ENCODE results near the gene ACACB.

GRCh38 chr12:109131154-109132050, 15.0 kb downstream of the ACACB start:
- TF ChIP-seq CTCF (conservative IDR thresholded peaks at IDR 0.05; ENCODE audit: low read depth, low read length) (no peak), EZH2 (IDR thresholded peaks at IDR 0.05; ENCODE audit: borderline replicate concordance, low read depth, low read length, poor library complexity, severe bottlenecking) (no peak)

Measured in A673 (cell line).